T-cell (primary cell): Measurements from ENCODE around the gene CD247. TPM values are rescaled to one million over a fixed set of nuclear protein-coding genes. Genes with fewer than 3 reads are reported as not detected.

ENCODE experiments used
- ATAC-seq, 4 experiments: fragments of 200-7000 bp in 3 of 4; fragments of 150-1000 bp in 1 of 4; cut with Tn5 transposase; replicated peaks in 1 of 4; 1 replicate in 3 of 4; 2 replicates in 1 of 4; pipeline ENCODE4 v1.10.0; 2021; ENCODE audit warnings: moderate library complexity in 3 of 4, mild to moderate bottlenecking in 2 of 4, moderate number of reproducible peaks in 1 of 4
- CTCF ChIA-PET, 2 donors: fragments of 300-600 bp; sonication (Branson Sonifier 250); formaldehyde crosslinking; loops; one replicate each; lab custom pipeline; 2022; ENCODE audit warnings: antibody characterized with exemption in 2 of 2; lab: Charles Lee
- POLR2A ChIA-PET, 2 donors: fragments of 300-600 bp; sonication (Branson Sonifier 250); formaldehyde crosslinking; loops; one replicate each; lab custom pipeline; 2022; ENCODE audit warnings: antibody characterized with exemption in 2 of 2; lab: Charles Lee
- DNase-seq, 35 experiments: peaks; one replicate each; pipeline versions ENCODE4 v3.0.0 to v3.0.0-alpha.2; 2013 to 2023
- H3K27ac ChIP-seq: one replicate; pipeline ENCODE4 v1.5.1; 2013; ENCODE audit warnings: low read length
- H3K27me3 ChIP-seq, 2 experiments: replicated peaks in 1 of 2; 1 replicate in 1 of 2; 2 replicates in 1 of 2; pipeline versions ENCODE4 v1.6.1 to v1.7.0; 2013; ENCODE audit warnings: low read length in 1 of 2, mixed read lengths in 1 of 2; ENCODE audit not compliant: control insufficient read depth in 2 of 2, insufficient read depth in 2 of 2; ENCODE audit errors: extremely low read depth in 1 of 2
- H3K36me3 ChIP-seq, 2 donors: 1 replicate in 1 of 2; 2 replicates in 1 of 2; pipeline versions ENCODE4 v1.6.1 to v1.7.0; 2013; ENCODE audit warnings: low read length in 1 of 2; ENCODE audit not compliant: control insufficient read depth in 2 of 2, insufficient read depth in 1 of 2; ENCODE audit errors: extremely low read depth in 1 of 2
- H3K4me1 ChIP-seq, 2 experiments: 1 replicate in 1 of 2; 2 replicates in 1 of 2; pipeline versions ENCODE4 v1.6.1 to v1.7.0; 2013; ENCODE audit warnings: low read length in 2 of 2, mixed read lengths in 1 of 2; ENCODE audit not compliant: insufficient read depth in 2 of 2, control insufficient read depth in 1 of 2; ENCODE audit errors: extremely low read depth in 1 of 2
- H3K4me3 ChIP-seq, 2 donors: 1 replicate in 1 of 2; 2 replicates in 1 of 2; pipeline versions ENCODE4 v1.5.1 to v1.7.0; 2013; ENCODE audit warnings: mild to moderate bottlenecking in 2 of 2, low read length in 1 of 2, moderate library complexity in 1 of 2; ENCODE audit not compliant: control insufficient read depth in 1 of 2; ENCODE audit errors: extremely low read depth in 1 of 2
- H3K9me3 ChIP-seq: 2 replicates; pipeline ENCODE4 v1.7.0; 2013
- H3K27ac Mint-ChIP-seq, 2 donors: one replicate each; pipeline ENCODE4 v1.8.0; 2020 to 2021; ENCODE audit warnings: mild to moderate bottlenecking in 2 of 2, mixed read lengths in 2 of 2
- H3K27me3 Mint-ChIP-seq, 2 donors: one replicate each; pipeline ENCODE4 v1.8.0; 2021 to 2022; ENCODE audit warnings: mixed read lengths in 2 of 2
- H3K36me3 Mint-ChIP-seq: one replicate; pipeline ENCODE4 v1.8.0; 2021; ENCODE audit warnings: mixed read lengths
- H3K4me1 Mint-ChIP-seq, 3 donors: one replicate each; pipeline ENCODE4 v1.8.0; 2020 to 2022; ENCODE audit warnings: mixed read lengths in 3 of 3, mild to moderate bottlenecking in 1 of 3
- H3K4me3 Mint-ChIP-seq, 3 donors: one replicate each; pipeline ENCODE4 v1.8.0; 2020 to 2022; ENCODE audit warnings: mild to moderate bottlenecking in 3 of 3, mixed read lengths in 3 of 3, moderate library complexity in 3 of 3
- H3K9me3 Mint-ChIP-seq, 3 donors: one replicate each; pipeline ENCODE4 v1.8.0; 2020 to 2022; ENCODE audit warnings: mixed read lengths in 3 of 3
- WGBS: methylation state at CpG from one replicate; pipeline ENCODE4 v1.1.5; 2013; ENCODE audit warnings: missing lambda C conversion rate; ENCODE audit not compliant: insufficient coverage; 5-methylcytosine and 5-hydroxymethylcytosine counted together
- total RNA-seq, 35 experiments: library from RNA in 6 of 35; stranded (reverse) in 6 of 35; fragments of 120-200 nt in 1 of 35; gene quantifications; one replicate each; pipeline versions ENCODE4 v1.2.1 to v1.2.4 and lab custom pipeline; 2013 to 2026

Gene CD247
- total RNA-seq, 5 donors from 2014 or later (not counting 1 experiment from before 2014, with no cell fraction given): 324 to 414 (median 385) TPM

GRCh38 chr1:167392200-167392696, 126.1 kb downstream of the CD247 start:
- DNase-seq (no peak), ATAC-seq (no peak)
- Mint-ChIP-seq H3K36me3 (peaks cover 18% of the 10 kb centered on the region), H3K27ac (no peak overlapping the region), H3K4me1 (no peaks in the 10 kb centered on the region), H3K9me3 (no peaks in the 10 kb centered on the region), H3K4me3 (no peak overlapping the region), H3K27me3 (no peaks in the 10 kb centered on the region)
- no peaks in the 10 kb centered on the region for H3K27me3 ChIP-seq
- POLR2A ChIA-PET: interaction anchor here in 1 of 2 donors (0.5 to 0.6 kb wide), 2 partner anchors 118 to 513 kb away, joined by 3 to 4 read pairs; no protein-coding TSS in a partner anchor
- no peaks in the 10 kb centered on the region for H3K9me3 ChIP-seq
- H3K36me3 ChIP-seq: peaks cover 0 to 5% of the 10 kb centered on the region in 2 donors
- CTCF ChIA-PET: interaction anchor here (0.5 to 1.5 kb wide), 3 partner anchors 149 to 482 kb away, joined by 3 to 7 read pairs (median 3); no protein-coding TSS in a partner anchor
- 85% methylated on average over 4 of the region's 7 CpGs for WGBS
- H3K4me3 ChIP-seq: no peak overlapping the region
- no peak overlapping the region for H3K27ac ChIP-seq
- no peaks in the 10 kb centered on the region for H3K4me1 ChIP-seq

GRCh38 chr1:167388976-167389375, 129.4 kb downstream of the CD247 start:
- Mint-ChIP-seq H3K4me1 (no peaks in the 10 kb centered on the region), H3K9me3 (no peaks in the 10 kb centered on the region), H3K36me3 (peaks cover 37% of the 10 kb centered on the region), H3K4me3 (no peak overlapping the region), H3K27ac (no peak overlapping the region), H3K27me3 (no peaks in the 10 kb centered on the region)
- Histone ChIP-seq H3K4me3 (no peak overlapping the region), H3K36me3 (peaks cover 0 to 5% of the 10 kb centered on the region in 2 donors), H3K27ac (no peak overlapping the region), H3K9me3 (no peaks in the 10 kb centered on the region), H3K27me3 (no peaks in the 10 kb centered on the region), H3K4me1 (no peaks in the 10 kb centered on the region)
- DNase-seq: no peak
- ChIA-PET CTCF (interaction anchor here in 1 of 2 donors (0.6 kb wide), 1 partner anchor 49 kb away, joined by 3 read pairs; no protein-coding TSS in a partner anchor), POLR2A (no interaction called here)
- WGBS: no CpG with 5 or more reads among the region's 1 CpG
- ATAC-seq: no peak

DNA sequence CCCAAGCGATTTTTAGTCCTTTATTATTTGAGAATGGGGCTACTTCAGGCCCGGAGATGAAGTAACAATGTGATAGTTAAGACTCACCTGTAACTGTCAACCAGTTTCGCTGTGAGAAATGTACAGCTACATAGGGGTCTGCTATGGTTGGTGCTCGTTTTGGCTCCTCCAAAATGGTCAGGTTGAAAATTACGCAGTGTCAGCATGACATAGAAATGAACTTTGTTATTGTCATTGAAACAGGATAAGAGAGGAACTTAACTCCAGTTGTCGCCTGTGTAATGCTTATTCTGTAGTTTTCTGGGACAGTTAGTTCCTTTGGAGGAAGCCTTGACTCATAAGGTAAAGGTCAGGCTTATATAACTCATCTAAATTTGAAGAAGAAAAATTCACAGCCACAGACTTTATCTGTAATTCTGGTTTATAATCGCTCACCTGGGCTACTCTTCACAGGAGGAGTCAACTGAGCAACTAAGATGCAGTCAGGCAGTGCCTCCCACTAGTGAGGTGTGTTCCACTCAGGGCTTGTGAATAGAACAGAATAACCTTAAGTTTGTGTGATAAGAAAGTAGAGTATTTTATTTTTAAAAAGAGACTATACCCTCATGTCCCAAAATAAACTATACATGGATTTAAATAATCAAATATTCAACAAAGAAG, 130.9 kb downstream of the CD247 start:
- Histone ChIP-seq H3K4me1 (no peaks in the 10 kb centered on the region), H3K36me3 (peaks cover 0 to 5% of the 10 kb centered on the region in 2 donors), H3K4me3 (no peak overlapping the region), H3K27ac (no peak overlapping the region), H3K27me3 (no peaks in the 10 kb centered on the region), H3K9me3 (no peaks in the 10 kb centered on the region)
- no peaks in the 10 kb centered on the region for H3K9me3 Mint-ChIP-seq
- ATAC-seq: no peak
- peaks cover 0 to under 1% (median 0%) of the 10 kb centered on the region in 3 donors for H3K4me1 Mint-ChIP-seq
- POLR2A ChIA-PET: no interaction called here
- WGBS: 100% methylated on average over 2 of the region's 7 CpGs
- no peaks in the 10 kb centered on the region for H3K27me3 Mint-ChIP-seq
- H3K27ac Mint-ChIP-seq: no peak overlapping the region
- no peak for DNase-seq
- CTCF ChIA-PET: interaction anchor here in 1 of 2 donors (0.6 kb wide), 1 partner anchor 143 kb away, joined by 3 read pairs; no protein-coding TSS in a partner anchor
- peaks cover 42% of the 10 kb centered on the region for H3K36me3 Mint-ChIP-seq
- H3K4me3 Mint-ChIP-seq: no peak overlapping the region

Other genes starting within 250 kb of the CD247 start
- gene CREG1, start 35.2 kb upstream of the CD247 start, total RNA-seq: 10 to 100 TPM in 3 of 5 donors, 1 to 10 TPM in 2; 9.1 to 13.0 (median 10.9) TPM
- 100 to 1,000 TPM; 101 to 126 (median 107) TPM for gene RCSD1, start 111.7 kb upstream of the CD247 start, total RNA-seq
- 1 to 10 TPM; 5.1 to 9.9 (median 8.5) TPM for gene MPZL1, start 203.5 kb upstream of the CD247 start, total RNA-seq